Raji (cell line): ENCODE measurements around the gene KDM1A.

Source experiments
- POLR2A ChIP-seq: IDR thresholded peaks from 2 replicates; pipeline ENCODE4 v1.6.1; 2011; ENCODE audit warnings: low read depth, low read length, control low read depth; ENCODE audit not compliant: insufficient read depth

The KDM1A gene

GRCh38 chr1:23057301-23057700, 38.0 kb downstream of the KDM1A start:
- no peak for TF ChIP-seq POLR2A

- no peak for TF ChIP-seq POLR2A
Measured at GRCh38 chr1:23062271-23062670, 43.0 kb downstream of the KDM1A start.

GRCh38 chr1:23065385-23065784, 46.1 kb downstream of the KDM1A start:
- TF ChIP-seq POLR2A = no peak

- TF ChIP-seq POLR2A = no peak
Measured at GRCh38 chr1:23066075-23066474, 46.8 kb downstream of the KDM1A start.

- TF ChIP-seq POLR2A = no peak
Measured at GRCh38 chr1:23069149-23069548, 49.9 kb downstream of the KDM1A start.

- no peak for TF ChIP-seq POLR2A
Measured at GRCh38 chr1:23069675-23070074, 50.4 kb downstream of the KDM1A start.

- TF ChIP-seq POLR2A = no peak
Measured at GRCh38 chr1:23074012-23074411, 54.7 kb downstream of the KDM1A start.

- TF ChIP-seq POLR2A = no peak
Measured at GRCh38 chr1:23079025-23079424, 59.8 kb downstream of the KDM1A start.

- no peak for TF ChIP-seq POLR2A
Measured at GRCh38 chr1:23080885-23081284, 61.6 kb downstream of the KDM1A start.

GRCh38 chr1:23081376-23081775, 62.1 kb downstream of the KDM1A start:
- TF ChIP-seq POLR2A = no peak

- no peak for TF ChIP-seq POLR2A
Measured at GRCh38 chr1:23083714-23084480, 64.6 kb downstream of the KDM1A start.

- no peak for TF ChIP-seq POLR2A
Measured at GRCh38 chr1:23084880-23085279, 65.6 kb downstream of the KDM1A start.

- TF ChIP-seq POLR2A = no peak
Measured at GRCh38 chr1:23085696-23086095, 66.4 kb downstream of the KDM1A start.

GRCh38 chr1:23088027-23088426, 68.8 kb downstream of the KDM1A start:
- TF ChIP-seq POLR2A = no peak

GRCh38 chr1:23090056-23090455, 70.8 kb downstream of the KDM1A start:
- TF ChIP-seq POLR2A = no peak

- TF ChIP-seq POLR2A = no peak
Measured at GRCh38 chr1:23091545-23091944, 72.3 kb downstream of the KDM1A start.

- TF ChIP-seq POLR2A = no peak
Measured at GRCh38 chr1:23092447-23092846, 73.2 kb downstream of the KDM1A start.
